ENCODE measurements around the gene PTPN3.
A peak's percentile ranks its signal among the peaks of the same experiment; 100 is the strongest.

The PTPN3 gene

GRCh38 chr9:109500421-109500974, 2.4 kb upstream of the PTPN3 start:
- H3K27me3 ChIP-seq (replicated peaks; ENCODE audit: control insufficient read depth, insufficient read depth, low read length) = peaks cover 38% of the 10 kb centered on the region
- no peak overlapping the region for H3K4me3 ChIP-seq (ENCODE audit: low read length)

GRCh38 chr9:109499631-109500410, 1.7 kb upstream of the PTPN3 start:
- peak; percentile 82 for DNase-seq (ENCODE audit: low read depth)
- Histone ChIP-seq H3K4me1 (ENCODE audit: control insufficient read depth, insufficient read depth, low read length) (peaks cover 8% of the 10 kb centered on the region), H3K36me3 (ENCODE audit: control insufficient read depth, insufficient read depth, low read length, severe bottlenecking) (no peaks in the 10 kb centered on the region), H3K27me3 (replicated peaks; ENCODE audit: control insufficient read depth, insufficient read depth, low read length) (peaks cover 45% of the 10 kb centered on the region), H3K4me3 (ENCODE audit: low read length) (peak overlapping the region; percentile 70), H3K9ac (ENCODE audit: low read length) (peak overlapping the region; percentile 9), H3K9me3 (ENCODE audit: control insufficient read depth, low read length) (no peaks in the 10 kb centered on the region)

More at GRCh38 chr9:109500421-109500974, 2.4 kb upstream of the PTPN3 start:
- no peak for DNase-seq (ENCODE audit: low read depth)
- H3K9me3 ChIP-seq (ENCODE audit: control insufficient read depth, low read length) = no peaks in the 10 kb centered on the region
- peaks cover 8% of the 10 kb centered on the region for H3K4me1 ChIP-seq (ENCODE audit: control insufficient read depth, insufficient read depth, low read length)
- no peak overlapping the region for H3K9ac ChIP-seq (ENCODE audit: low read length)
- no peaks in the 10 kb centered on the region for H3K36me3 ChIP-seq (ENCODE audit: control insufficient read depth, insufficient read depth, low read length, severe bottlenecking)

GRCh38 chr9:109499093-109499630, 1.1 kb upstream of the PTPN3 start:
- H3K4me3 ChIP-seq (ENCODE audit: low read length) = peak overlapping the region; percentile 70
- DNase-seq (ENCODE audit: low read depth) = no peak
- H3K9me3 ChIP-seq (ENCODE audit: control insufficient read depth, low read length) = no peaks in the 10 kb centered on the region
- H3K4me1 ChIP-seq (ENCODE audit: control insufficient read depth, insufficient read depth, low read length) = peaks cover 8% of the 10 kb centered on the region
- H3K27me3 ChIP-seq (replicated peaks; ENCODE audit: control insufficient read depth, insufficient read depth, low read length) = peaks cover 50% of the 10 kb centered on the region
- H3K36me3 ChIP-seq (ENCODE audit: control insufficient read depth, insufficient read depth, low read length, severe bottlenecking) = no peaks in the 10 kb centered on the region
- no peak overlapping the region for H3K9ac ChIP-seq (ENCODE audit: low read length)

GRCh38 chr9:109497226-109498153, 617 bp downstream of the PTPN3 start:
- Histone ChIP-seq H3K9ac (ENCODE audit: low read length) (peak overlapping the region; percentile 31), H3K4me3 (ENCODE audit: low read length) (peak overlapping the region; percentile 78), H3K27me3 (replicated peaks; ENCODE audit: control insufficient read depth, insufficient read depth, low read length) (peaks cover 49% of the 10 kb centered on the region), H3K4me1 (ENCODE audit: control insufficient read depth, insufficient read depth, low read length) (peaks cover 8% of the 10 kb centered on the region), H3K36me3 (ENCODE audit: control insufficient read depth, insufficient read depth, low read length, severe bottlenecking) (no peaks in the 10 kb centered on the region), H3K9me3 (ENCODE audit: control insufficient read depth, low read length) (no peaks in the 10 kb centered on the region)
- DNase-seq (ENCODE audit: low read depth) = peak; percentile 54

- Histone ChIP-seq H3K36me3 (ENCODE audit: control insufficient read depth, insufficient read depth, low read length, severe bottlenecking) (no peaks in the 10 kb centered on the region), H3K27me3 (replicated peaks; ENCODE audit: control insufficient read depth, insufficient read depth, low read length) (peaks cover 47% of the 10 kb centered on the region), H3K9me3 (ENCODE audit: control insufficient read depth, low read length) (no peaks in the 10 kb centered on the region), H3K4me3 (ENCODE audit: low read length) (no peak overlapping the region), H3K4me1 (ENCODE audit: control insufficient read depth, insufficient read depth, low read length) (peaks cover 8% of the 10 kb centered on the region), H3K9ac (ENCODE audit: low read length) (no peak overlapping the region)
- peak; percentile 28 for DNase-seq (ENCODE audit: low read depth)
Measured at GRCh38 chr9:109496841-109497225, 1.3 kb downstream of the PTPN3 start.

GRCh38 chr9:109496218-109496617, 1.9 kb downstream of the PTPN3 start:
- peaks cover 41% of the 10 kb centered on the region for H3K27me3 ChIP-seq (replicated peaks; ENCODE audit: control insufficient read depth, insufficient read depth, low read length)

GRCh38 chr9:109493648-109494047, 4.5 kb downstream of the PTPN3 start:
- H3K27me3 ChIP-seq (replicated peaks; ENCODE audit: control insufficient read depth, insufficient read depth, low read length) = peaks cover 28% of the 10 kb centered on the region
- no peaks in the 10 kb centered on the region for H3K9me3 ChIP-seq (ENCODE audit: control insufficient read depth, low read length)
- H3K9ac ChIP-seq (ENCODE audit: low read length) = no peak overlapping the region
- peaks cover 5% of the 10 kb centered on the region for H3K4me1 ChIP-seq (ENCODE audit: control insufficient read depth, insufficient read depth, low read length)
- no peak for DNase-seq (ENCODE audit: low read depth)
- H3K4me3 ChIP-seq (ENCODE audit: low read length) = no peak overlapping the region
- H3K36me3 ChIP-seq (ENCODE audit: control insufficient read depth, insufficient read depth, low read length, severe bottlenecking) = no peaks in the 10 kb centered on the region

More at GRCh38 chr9:109496218-109496617, 1.9 kb downstream of the PTPN3 start:
- DNase-seq (ENCODE audit: low read depth) = no peak
- Histone ChIP-seq H3K4me3 (ENCODE audit: low read length) (no peak overlapping the region), H3K36me3 (ENCODE audit: control insufficient read depth, insufficient read depth, low read length, severe bottlenecking) (no peaks in the 10 kb centered on the region), H3K4me1 (ENCODE audit: control insufficient read depth, insufficient read depth, low read length) (peaks cover 8% of the 10 kb centered on the region), H3K9ac (ENCODE audit: low read length) (no peak overlapping the region), H3K9me3 (ENCODE audit: control insufficient read depth, low read length) (no peaks in the 10 kb centered on the region)

- H3K4me3 ChIP-seq (ENCODE audit: low read length) = no peak overlapping the region
- H3K27me3 ChIP-seq (replicated peaks; ENCODE audit: control insufficient read depth, insufficient read depth, low read length) = peaks cover 27% of the 10 kb centered on the region
- H3K9me3 ChIP-seq (ENCODE audit: control insufficient read depth, low read length) = no peaks in the 10 kb centered on the region
- no peak for DNase-seq (ENCODE audit: low read depth)
- no peaks in the 10 kb centered on the region for H3K4me1 ChIP-seq (ENCODE audit: control insufficient read depth, insufficient read depth, low read length)
- H3K36me3 ChIP-seq (ENCODE audit: control insufficient read depth, insufficient read depth, low read length, severe bottlenecking) = no peaks in the 10 kb centered on the region
- H3K9ac ChIP-seq (ENCODE audit: low read length) = no peak overlapping the region
Measured at GRCh38 chr9:109491590-109491989, 6.5 kb downstream of the PTPN3 start.

- Histone ChIP-seq H3K4me3 (ENCODE audit: low read length) (no peak overlapping the region), H3K4me1 (ENCODE audit: control insufficient read depth, insufficient read depth, low read length) (no peaks in the 10 kb centered on the region), H3K27me3 (replicated peaks; ENCODE audit: control insufficient read depth, insufficient read depth, low read length) (peaks cover 23% of the 10 kb centered on the region), H3K36me3 (ENCODE audit: control insufficient read depth, insufficient read depth, low read length, severe bottlenecking) (no peaks in the 10 kb centered on the region), H3K9ac (ENCODE audit: low read length) (no peak overlapping the region), H3K9me3 (ENCODE audit: control insufficient read depth, low read length) (no peaks in the 10 kb centered on the region)
- no peak for DNase-seq (ENCODE audit: low read depth)
Measured at GRCh38 chr9:109488791-109489492, 9.2 kb downstream of the PTPN3 start.

GRCh38 chr9:109488351-109488750, 9.8 kb downstream of the PTPN3 start:
- Histone ChIP-seq H3K27me3 (replicated peaks; ENCODE audit: control insufficient read depth, insufficient read depth, low read length) (peaks cover 24% of the 10 kb centered on the region), H3K9me3 (ENCODE audit: control insufficient read depth, low read length) (no peaks in the 10 kb centered on the region), H3K36me3 (ENCODE audit: control insufficient read depth, insufficient read depth, low read length, severe bottlenecking) (no peaks in the 10 kb centered on the region), H3K4me1 (ENCODE audit: control insufficient read depth, insufficient read depth, low read length) (no peaks in the 10 kb centered on the region), H3K4me3 (ENCODE audit: low read length) (no peak overlapping the region), H3K9ac (ENCODE audit: low read length) (no peak overlapping the region)
- DNase-seq (ENCODE audit: low read depth) = no peak

Measured in adipocyte (in vitro differentiated cells).